CMK (cell line): Measurements from ENCODE around the gene LRRC8A.
"Not testable (repeated sequence)": the region's sequence is repeated elsewhere in the genome, so short reads cannot be mapped to it uniquely, and the experiment has no call there.

Source experiments
- DNase-seq: peaks from one replicate; pipeline ENCODE4 v3.0.0-alpha.2; 2010; ENCODE audit warnings: low read depth

LRRC8A gene

GRCh38 chr9:128870128-128870940 lies 11.6 kb upstream of the LRRC8A start:
- no peak for DNase-seq

GRCh38 chr9:128870941-128871265 lies 11.0 kb upstream of the LRRC8A start:
- DNase-seq, result not testable (repeated sequence)

- no peak for DNase-seq
Measured at GRCh38 chr9:128877852-128878251, 4.1 kb upstream of the LRRC8A start.

- DNase-seq, result no peak
Measured at GRCh38 chr9:128882677-128883603, 1.0 kb downstream of the LRRC8A start.

- DNase-seq, result no peak
Measured at GRCh38 chr9:128884164-128884563, 2.2 kb downstream of the LRRC8A start.

GRCh38 chr9:128885376-128885775 lies 3.4 kb downstream of the LRRC8A start:
- no peak for DNase-seq

- DNase-seq, result no peak
Measured at GRCh38 chr9:128885798-128886197, 3.9 kb downstream of the LRRC8A start.

GRCh38 chr9:128886211-128886891 lies 4.4 kb downstream of the LRRC8A start:
- no peak for DNase-seq

GRCh38 chr9:128887049-128887448 lies 5.1 kb downstream of the LRRC8A start:
- no peak for DNase-seq

GRCh38 chr9:128887914-128888350 lies 6.0 kb downstream of the LRRC8A start:
- DNase-seq, result no peak

GRCh38 chr9:128891321-128892220 lies 9.6 kb downstream of the LRRC8A start:
- DNase-seq, result no peak

GRCh38 chr9:128892221-128892921 lies 10.4 kb downstream of the LRRC8A start:
- DNase-seq, result no peak

- DNase-seq, result no peak
Measured at GRCh38 chr9:128893354-128893753, 11.4 kb downstream of the LRRC8A start.

GRCh38 chr9:128894764-128895163 lies 12.8 kb downstream of the LRRC8A start:
- no peak for DNase-seq

GRCh38 chr9:128895556-128895955 lies 13.6 kb downstream of the LRRC8A start:
- no peak for DNase-seq

- DNase-seq, result no peak
Measured at GRCh38 chr9:128898382-128898781, 16.4 kb downstream of the LRRC8A start.

- no peak for DNase-seq
Measured at GRCh38 chr9:128898845-128899565, 17.1 kb downstream of the LRRC8A start.

- no peak for DNase-seq
Measured at GRCh38 chr9:128899566-128900322, 17.8 kb downstream of the LRRC8A start.

- DNase-seq, result no peak
Measured at GRCh38 chr9:128901379-128901778, 19.4 kb downstream of the LRRC8A start.
